ELF-1 (cell line): Measurements from ENCODE around the gene ZDHHC14.

Experiments
- DNase-seq: peaks from one replicate; pipeline ENCODE4 v3.0.0-alpha.2; 2016; ENCODE audit warnings: low read depth, low spot score

Gene ZDHHC14

GRCh38 chr6:157516319-157517026 lies 135.5 kb downstream of the ZDHHC14 start:
- DNase-seq: no peak

GRCh38 chr6:157517601-157518359 lies 136.8 kb downstream of the ZDHHC14 start:
- peak; percentile 25 for DNase-seq

- DNase-seq: peak; percentile 58
Measured at GRCh38 chr6:157518397-157519250, 137.6 kb downstream of the ZDHHC14 start.

DNA sequence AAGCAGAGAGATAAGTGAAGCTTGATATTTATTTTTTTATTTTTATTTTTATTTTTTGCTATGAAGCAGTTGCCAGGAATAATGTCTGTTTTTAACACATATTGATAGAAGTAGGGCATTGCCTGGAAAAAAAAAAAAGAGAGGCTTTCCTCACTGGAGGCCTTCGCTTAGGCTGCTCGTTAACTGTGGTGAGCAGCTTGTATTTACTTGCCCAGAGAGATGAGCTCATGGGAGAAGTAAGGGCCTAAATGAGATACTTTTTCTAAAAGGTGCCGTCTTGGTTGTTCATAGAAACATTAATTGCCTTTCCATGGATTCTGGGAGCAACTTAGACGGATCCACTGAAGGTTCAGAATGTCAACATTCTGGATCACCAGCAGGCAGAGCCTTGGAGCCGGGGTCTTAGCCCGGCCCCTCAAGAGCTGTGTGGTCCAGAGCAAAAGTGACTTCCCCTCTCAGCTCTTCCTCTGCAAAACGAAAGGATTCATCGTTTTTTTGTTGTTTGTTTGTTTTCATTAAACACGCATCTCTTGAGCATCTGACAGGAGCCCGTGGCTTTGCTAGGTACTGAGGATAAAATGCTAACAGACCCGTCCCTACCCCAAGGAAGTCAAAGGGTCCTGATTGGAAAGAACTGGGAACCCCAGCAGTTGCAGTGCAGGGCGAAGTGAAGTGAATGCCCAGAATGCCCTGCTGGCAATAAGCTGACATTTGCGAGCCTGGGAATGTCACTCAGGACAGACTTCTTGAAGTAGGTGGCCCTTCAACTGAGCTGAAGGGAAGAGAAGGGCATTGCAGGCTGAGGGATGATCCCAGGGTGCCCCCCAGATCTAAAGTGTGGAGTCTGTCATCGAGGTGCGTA lies 138.5 kb downstream of the ZDHHC14 start:
- DNase-seq: no peak

DNA sequence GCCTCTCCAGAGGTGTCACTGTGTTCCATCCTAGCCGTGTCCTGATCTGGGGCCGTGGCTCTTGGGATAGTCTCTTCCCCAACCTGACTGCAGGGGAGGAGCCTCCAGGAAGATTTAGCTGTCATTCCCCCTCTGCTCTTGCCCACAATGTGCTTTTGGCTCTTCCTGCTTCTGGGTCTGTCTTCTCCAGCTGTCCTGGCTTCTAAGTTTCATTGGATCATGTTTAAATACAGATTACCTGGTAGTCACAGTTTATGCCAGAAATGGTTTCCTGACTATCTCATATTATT lies 139.1 kb downstream of the ZDHHC14 start:
- DNase-seq: no peak

GRCh38 chr6:157520596-157521361 lies 139.8 kb downstream of the ZDHHC14 start:
- DNase-seq: no peak

GRCh38 chr6:157521362-157522335 lies 140.7 kb downstream of the ZDHHC14 start:
- no peak for DNase-seq

GRCh38 chr6:157522472-157522871 lies 141.5 kb downstream of the ZDHHC14 start:
- DNase-seq: no peak

- no peak for DNase-seq
Measured at GRCh38 chr6:157524735-157525134, 143.7 kb downstream of the ZDHHC14 start.

DNA sequence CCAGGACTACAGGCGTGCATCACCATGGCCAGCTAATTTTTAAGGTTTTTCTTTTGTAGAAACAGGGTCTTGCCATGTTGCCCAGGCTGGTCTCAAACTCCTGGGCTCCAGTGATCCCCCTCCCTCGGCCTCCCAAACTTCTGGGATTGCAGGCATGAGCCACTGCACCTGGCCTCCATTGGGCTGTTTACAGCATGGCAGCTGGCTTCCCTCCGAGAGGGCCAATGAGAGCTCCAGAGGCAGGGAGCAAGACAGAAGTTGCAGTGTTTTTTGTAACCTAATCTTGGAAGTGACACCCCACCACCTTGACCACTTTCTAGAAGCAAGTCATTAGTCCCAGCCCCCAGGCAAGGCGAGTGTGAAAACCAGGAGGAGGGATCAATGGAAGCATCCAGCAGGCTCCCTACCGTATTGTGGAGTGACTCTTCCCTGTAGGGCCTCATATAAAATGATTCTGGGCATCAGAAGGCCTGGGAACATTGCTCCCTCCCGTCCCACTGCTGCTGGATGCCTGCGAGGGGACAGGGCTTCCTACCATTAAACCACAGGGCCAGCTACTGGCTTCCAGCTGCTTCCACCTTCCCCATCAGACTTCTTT lies 144.4 kb downstream of the ZDHHC14 start:
- no peak for DNase-seq

DNA sequence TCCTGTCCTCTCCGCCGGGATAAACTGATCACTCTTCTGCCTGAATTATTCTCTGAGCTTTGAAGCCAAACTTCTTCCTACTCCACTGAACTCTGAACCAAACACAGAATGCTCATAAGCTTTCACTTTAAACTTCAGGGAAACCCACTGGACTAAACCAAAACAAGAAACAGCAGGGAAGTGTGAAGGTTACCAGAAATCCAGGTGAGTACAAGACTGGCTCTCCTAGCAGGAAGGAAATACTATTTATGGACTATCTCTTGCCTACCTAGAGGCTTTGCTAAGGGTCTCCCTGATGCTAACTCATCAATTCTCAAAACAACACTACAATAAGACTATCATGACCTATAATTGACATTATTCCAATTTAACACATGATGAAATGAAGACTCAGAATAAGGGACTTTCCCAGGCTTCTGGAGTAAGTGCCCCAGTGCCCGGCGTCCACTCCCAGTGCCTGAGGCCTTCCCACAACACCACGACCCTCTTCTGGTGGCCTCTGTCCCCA lies 145.0 kb downstream of the ZDHHC14 start:
- no peak for DNase-seq

DNA sequence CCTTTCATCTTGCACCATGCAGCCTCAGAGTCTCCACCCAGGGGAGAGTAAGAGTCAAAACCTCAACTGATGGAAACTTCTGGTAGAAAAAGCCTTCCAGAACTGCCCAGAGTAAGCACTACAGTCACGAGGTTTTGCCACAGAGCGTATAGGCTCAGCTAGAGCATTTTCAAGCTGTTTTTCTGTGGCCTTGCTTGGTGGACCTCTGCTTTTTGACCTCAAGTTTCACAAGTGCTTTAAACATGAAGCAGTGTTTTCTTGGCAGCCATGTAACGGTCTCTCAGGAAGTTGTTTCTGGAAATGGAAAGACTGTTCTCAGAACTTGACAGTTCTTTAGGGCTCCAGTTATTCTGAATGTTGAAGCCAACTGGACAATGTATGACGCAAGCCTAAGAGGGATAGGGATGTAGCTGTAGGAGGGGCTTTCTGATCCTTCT lies 146.5 kb downstream of the ZDHHC14 start:
- no peak for DNase-seq

DNA sequence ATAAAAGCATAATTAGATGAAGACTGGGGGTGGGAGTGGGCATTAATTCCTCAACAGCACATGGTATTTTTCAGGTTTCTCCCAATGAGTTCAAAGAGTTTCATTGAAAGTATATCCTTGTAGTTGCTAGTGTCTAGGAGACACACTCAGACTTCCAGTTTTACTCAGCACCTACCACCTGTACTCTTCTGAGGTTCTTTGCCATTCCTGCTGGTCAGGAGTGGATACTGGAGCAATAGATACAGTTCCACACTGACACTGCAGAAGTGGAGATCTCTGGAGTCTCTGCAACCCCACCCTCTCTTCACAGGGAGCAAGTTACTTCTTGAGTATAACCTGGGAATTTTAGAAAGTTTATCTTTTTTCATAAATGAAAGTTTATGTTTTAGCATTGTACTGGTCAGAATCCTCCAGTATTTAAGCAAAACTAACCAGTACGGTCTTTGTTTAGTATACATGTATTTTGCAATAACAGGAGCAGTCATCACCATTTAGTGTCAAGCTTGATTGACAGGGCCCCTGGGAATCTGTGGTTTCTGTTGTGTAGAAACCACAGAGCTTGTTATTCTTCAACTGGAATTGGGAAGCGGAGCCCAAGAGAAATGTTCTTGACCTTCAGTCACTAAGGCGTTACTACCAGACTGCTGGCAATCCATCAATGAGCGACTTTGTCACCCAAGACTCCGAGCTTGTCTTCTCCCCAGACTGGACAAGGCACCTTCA lies 148.1 kb downstream of the ZDHHC14 start:
- no peak for DNase-seq

DNA sequence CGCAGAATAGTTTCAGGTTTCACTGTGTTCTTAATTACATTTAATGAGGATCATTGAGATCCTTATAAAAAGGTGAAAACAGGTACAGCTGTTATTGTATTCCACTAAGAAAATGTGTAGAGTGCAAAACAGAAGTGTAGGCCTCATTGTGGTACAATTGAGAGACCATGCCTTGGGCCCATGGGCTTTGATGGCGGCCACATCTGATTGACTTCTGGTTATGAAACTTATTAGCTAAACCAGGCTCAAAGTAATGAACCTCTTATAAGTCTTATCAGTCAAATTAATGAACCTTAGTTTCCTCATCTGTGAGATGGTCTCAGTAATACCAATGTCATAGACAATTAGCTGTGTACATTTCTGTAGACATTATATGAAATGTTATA lies 148.7 kb downstream of the ZDHHC14 start:
- no peak for DNase-seq

DNA sequence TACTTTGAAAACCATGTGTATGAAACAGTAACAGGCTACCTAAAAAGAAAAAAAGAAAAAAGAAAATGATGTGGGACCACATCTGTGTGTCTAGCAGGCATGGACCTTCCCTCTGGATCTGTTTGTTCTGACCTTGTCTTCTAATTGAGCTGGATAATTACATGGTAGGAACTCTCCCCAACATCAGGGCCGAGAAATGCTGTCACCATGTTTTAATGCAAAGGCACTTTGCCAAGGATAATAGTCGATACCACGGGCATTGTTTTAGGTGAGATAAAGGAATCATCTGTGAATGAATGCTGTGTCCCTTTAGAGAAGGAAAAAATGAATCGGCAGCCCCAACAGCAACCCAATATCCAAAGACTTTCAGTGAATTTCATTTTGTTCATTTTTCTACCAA lies 149.1 kb downstream of the ZDHHC14 start:
- DNase-seq: no peak

- no peak for DNase-seq
Measured at GRCh38 chr6:157530724-157531168, 149.8 kb downstream of the ZDHHC14 start.

GRCh38 chr6:157531169-157531985 lies 150.4 kb downstream of the ZDHHC14 start:
- peak; percentile 81 for DNase-seq
